SK-N-SH (cell line): ENCODE data around the gene KCNJ3. TPM values are rescaled to one million over a fixed set of nuclear protein-coding genes. Genes with fewer than 3 reads are reported as not detected.

Experiments used
- CTCF ChIA-PET: fragments of 300-600, 350-600 bp; formaldehyde crosslinking; extraction: SDS; loops from one replicate; lab custom pipeline; 2021; lab: Yijun Ruan, JAX
- POLR2A ChIA-PET: fragments of 350-600 bp; sonication (Branson Sonifier 250); formaldehyde crosslinking; extraction: SDS; loops from one replicate; lab custom pipeline; 2020; ENCODE audit warnings: antibody characterized with exemption, inconsistent platforms; lab: Yijun Ruan, JAX
- DNase-seq: peaks from one replicate; pipeline ENCODE4 v3.0.0; 2012
- H2AFZ ChIP-seq: fragments of 200-600 bp; sonication (generic); 2 replicates; pipeline ENCODE4 v1.8.1; 2016; ENCODE audit warnings: antibody characterized with exemption, mild to moderate bottlenecking, low read depth
- H3F3A ChIP-seq: fragments of 200-600 bp; sonication (generic); replicated peaks from 2 replicates; pipeline ENCODE3; 2016; ENCODE audit warnings: antibody characterized with exemption, mild to moderate bottlenecking; ENCODE audit not compliant: insufficient read depth
- H3K27ac ChIP-seq, 2 experiments: fragments of 200-500 bp in 1 of 2; fragments of 200-600 bp in 1 of 2; sonication (Bioruptor generic) in 1 of 2; sonication (generic), shearing (Covaris generic) in 1 of 2; 2 replicates each; pipeline versions ENCODE4 v1.5.1 to v1.6.1; 2014 to 2016; ENCODE audit warnings: low read depth in 2 of 2, inconsistent platforms in 1 of 2, low read length in 1 of 2, mild to moderate bottlenecking in 1 of 2, mixed read lengths in 1 of 2
- H3K27me3 ChIP-seq: fragments of 200-600 bp; sonication (generic), shearing (Covaris generic); 2 replicates; pipeline ENCODE4 v1.6.1; 2016; ENCODE audit warnings: mixed run types; ENCODE audit not compliant: insufficient read depth
- H3K36me3 ChIP-seq, 2 experiments: fragments of 200-500 bp in 1 of 2; fragments of 200-600 bp in 1 of 2; sonication (Bioruptor generic) in 1 of 2; sonication (generic) in 1 of 2; replicated peaks in 1 of 2; 2 replicates each; pipeline versions ENCODE3 to v1.5.1; 2014 to 2016; ENCODE audit warnings: low read length in 1 of 2, mild to moderate bottlenecking in 1 of 2; ENCODE audit not compliant: insufficient read depth in 2 of 2, control insufficient read depth in 1 of 2
- H3K4me1 ChIP-seq, 2 experiments: fragments of 200-500 bp in 1 of 2; fragments of 200-600 bp in 1 of 2; sonication (Bioruptor generic) in 1 of 2; sonication (generic), shearing (Covaris generic) in 1 of 2; 2 replicates each; pipeline versions ENCODE4 v1.5.1 to v1.6.1; 2014 to 2016; ENCODE audit warnings: low read depth in 1 of 2, low read length in 1 of 2, mixed run types in 1 of 2; ENCODE audit not compliant: insufficient read depth in 2 of 2, control insufficient read depth in 1 of 2
- H3K4me2 ChIP-seq: fragments of 200-600 bp; sonication (generic), shearing (Covaris generic); 2 replicates; pipeline ENCODE4 v1.6.1; 2017; ENCODE audit warnings: mixed run types
- H3K4me3 ChIP-seq, 2 experiments: fragments of 200-500 bp in 1 of 2; fragments of 200-600 bp in 1 of 2; sonication (Bioruptor generic) in 1 of 2; sonication (generic), shearing (Covaris generic) in 1 of 2; 2 replicates each; pipeline versions ENCODE4 v1.5.1 to v1.8.1; 2014 to 2016; ENCODE audit warnings: low read depth in 2 of 2, inconsistent platforms in 1 of 2, low read length in 1 of 2, mild to moderate bottlenecking in 1 of 2, mixed read lengths in 1 of 2, moderate library complexity in 1 of 2
- H3K79me2 ChIP-seq: fragments of 200-600 bp; sonication (generic); 2 replicates; pipeline ENCODE4 v1.8.1; 2017; ENCODE audit warnings: mild to moderate bottlenecking; ENCODE audit not compliant: insufficient read depth
- H3K9ac ChIP-seq: fragments of 200-600 bp; sonication (generic); 2 replicates; pipeline ENCODE4 v1.6.1; 2017; ENCODE audit warnings: mixed run types
- H3K9me2 ChIP-seq: fragments of 200-600 bp; sonication (generic); 2 replicates; pipeline ENCODE4 v1.6.1; 2017; ENCODE audit warnings: mixed run types
- H3K9me3 ChIP-seq: fragments of 200-600 bp; sonication (generic); 2 replicates; pipeline ENCODE4 v1.6.1; 2017; ENCODE audit warnings: mixed run types, mild to moderate bottlenecking, moderate library complexity
- H4K20me1 ChIP-seq: fragments of 200-600 bp; sonication (generic); 2 replicates; pipeline ENCODE4 v1.6.1; 2017; ENCODE audit warnings: mild to moderate bottlenecking, mixed run types; ENCODE audit not compliant: insufficient read depth
- CTCF ChIP-seq: fragments of 200-600 bp; sonication (generic); IDR thresholded peaks from 2 replicates; pipeline ENCODE4 v1.6.1; 2017; ENCODE audit warnings: antibody characterized with exemption, mild to moderate bottlenecking, moderate library complexity
- ELF1 ChIP-seq: IDR thresholded peaks from 2 replicates; pipeline ENCODE4 v1.4.0; 2012
- EP300 ChIP-seq, 2 experiments: IDR thresholded peaks; 2 replicates each; pipeline versions ENCODE4 v1.4.0 to v1.6.1; 2012; ENCODE audit warnings: borderline replicate concordance in 1 of 2, low read depth in 1 of 2, low read length in 1 of 2
- EZH2phosphoT487 ChIP-seq: fragments of 200-600 bp; sonication (generic); IDR thresholded peaks from 2 replicates; pipeline ENCODE4 v1.6.1; 2017; ENCODE audit warnings: low read depth, mixed run types, mild to moderate bottlenecking, antibody characterized with exemption, moderate library complexity, borderline replicate concordance
- FOXJ3 ChIP-seq: sonication (generic); formaldehyde crosslinking; IDR thresholded peaks from 2 replicates; pipeline ENCODE4 v1.5.1; 2020; ENCODE audit warnings: mild to moderate bottlenecking, missing genetic modification reagents
- FOXM1 ChIP-seq: IDR thresholded peaks from 2 replicates; pipeline ENCODE4 v1.4.0; 2012; ENCODE audit warnings: low read depth, mild to moderate bottlenecking
- IRF3 ChIP-seq: fragments of 150-350 bp; IDR thresholded peaks from 2 replicates; pipeline ENCODE4 v1.6.1; 2016; ENCODE audit warnings: mild to moderate bottlenecking, low read depth, low read length
- MAX ChIP-seq: IDR thresholded peaks from 2 replicates; pipeline ENCODE4 v1.4.0; 2012; ENCODE audit warnings: low read depth
- MEF2A ChIP-seq: IDR thresholded peaks from 2 replicates; pipeline ENCODE4 v1.4.0; 2012; ENCODE audit warnings: low read depth, borderline replicate concordance
- NRF1 ChIP-seq: IDR thresholded peaks from 2 replicates; pipeline ENCODE4 v1.6.1; 2012; ENCODE audit warnings: low read depth, mild to moderate bottlenecking, low read length
- PBX3 ChIP-seq: IDR thresholded peaks from 2 replicates; pipeline ENCODE4; 2012
- RAD21 ChIP-seq: IDR thresholded peaks from 2 replicates; pipeline ENCODE4 v1.6.1; 2012; ENCODE audit warnings: mild to moderate bottlenecking, low read length
- RCOR1 ChIP-seq: fragments of 150-350 bp; IDR thresholded peaks from 2 replicates; pipeline ENCODE4 v1.6.1; 2017; ENCODE audit warnings: antibody characterized with exemption, low read length
- RFX5 ChIP-seq: IDR thresholded peaks from 2 replicates; pipeline ENCODE4 v1.6.1; 2012; ENCODE audit warnings: mild to moderate bottlenecking, improper control_type of control experiment, low read length
- RXRA ChIP-seq: IDR thresholded peaks from 2 replicates; pipeline ENCODE4 v1.4.0; 2012; ENCODE audit warnings: low read depth, mild to moderate bottlenecking, borderline replicate concordance
- SMC3 ChIP-seq: IDR thresholded peaks from 2 replicates; pipeline ENCODE4 v1.6.1; 2012; ENCODE audit warnings: low read depth, low read length, improper control_type of control experiment
- TEAD4 ChIP-seq: IDR thresholded peaks from 2 replicates; pipeline ENCODE4 v1.4.0; 2012; ENCODE audit warnings: mild to moderate bottlenecking, borderline replicate concordance; ENCODE audit not compliant: insufficient read depth
- WGBS: methylation state at CpG from one replicate; pipeline ENCODE4 v1.1.6; 2017; ENCODE audit warnings: low lambda C conversion rate; 5-methylcytosine and 5-hydroxymethylcytosine counted together
- polyA plus RNA-seq, 3 experiments: library from polyadenylated mRNA; depleted of rRNA; stranded (reverse); fragments of >200 nt; gene quantifications; 2 replicates each; pipeline ENCODE4 v1.2.3, GENCODE V29; 2012

KCNJ3 gene
- polyA plus RNA-seq, 1 of the 3 experiments (the other 2 are of a cell fraction): not detected

GRCh38 chr2:154804451-154804850 is 106.0 kb downstream of the KCNJ3 start:
- TF ChIP-seq NRF1: no peak
- no peak for TF ChIP-seq EP300 (IDR thresholded peaks at IDR 0.05; ENCODE audit: borderline replicate concordance in 1 of 2, low read depth in 1 of 2, low read length in 1 of 2)
- no peak for TF ChIP-seq RFX5
- TF ChIP-seq RCOR1: no peak
- TF ChIP-seq MAX: no peak
- TF ChIP-seq ELF1: no peak
- no peak for TF ChIP-seq CTCF
- TF ChIP-seq FOXM1: no peak
- TF ChIP-seq RXRA: no peak
- TF ChIP-seq RAD21: no peak
- no peak for TF ChIP-seq MEF2A
- no peak for TF ChIP-seq PBX3
- Histone ChIP-seq H3K9ac (no peak overlapping the region), H3K79me2 (no peaks in the 10 kb centered on the region), H3K9me3 (no peaks in the 10 kb centered on the region), H3K9me2 (no peaks in the 10 kb centered on the region), H3F3A (no peaks in the 10 kb centered on the region), H2AFZ (no peak overlapping the region), H3K27me3 (no peaks in the 10 kb centered on the region), H3K36me3 (no peaks in the 10 kb centered on the region), H3K4me3 (no peak overlapping the region), H3K4me2 (no peak overlapping the region), H4K20me1 (no peaks in the 10 kb centered on the region), H3K4me1 (no peaks in the 10 kb centered on the region), H3K27ac (no peak overlapping the region)
- ChIA-PET CTCF (interaction anchor here (1.2 kb wide), 1 partner anchor 34 kb away, joined by 3 read pairs; no protein-coding TSS in a partner anchor), POLR2A (no interaction called here)
- DNase-seq: no peak

- H2AFZ ChIP-seq: no peak overlapping the region
- no peaks in the 10 kb centered on the region for H3K79me2 ChIP-seq
- no peaks in the 10 kb centered on the region for H4K20me1 ChIP-seq
- H3K9me3 ChIP-seq: no peaks in the 10 kb centered on the region
- no peaks in the 10 kb centered on the region for H3F3A ChIP-seq
- WGBS: 24% methylated on average over 1 of the region's 1 CpG
- TF ChIP-seq MEF2A: no peak
- TF ChIP-seq NRF1: no peak
- no peak for TF ChIP-seq RCOR1
- TF ChIP-seq EZH2phosphoT487: no peak
- TF ChIP-seq RXRA: no peak
- TF ChIP-seq TEAD4: no peak
- TF ChIP-seq PBX3: no peak
- TF ChIP-seq SMC3: no peak
- TF ChIP-seq IRF3: no peak
- no peak for TF ChIP-seq FOXM1
- TF ChIP-seq MAX: no peak
- no peak for TF ChIP-seq FOXJ3 (CRISPR knock-in tag)
- TF ChIP-seq, all 33 proteins: peak for 0
- ChIA-PET CTCF (no interaction called here), POLR2A (no interaction called here)
- Histone ChIP-seq H3K27me3 (no peaks in the 10 kb centered on the region), H3K9me2 (no peaks in the 10 kb centered on the region), H3K4me2 (no peak overlapping the region), H3K9ac (no peak overlapping the region), H3K27ac (no peak overlapping the region), H3K4me1 (no peaks in the 10 kb centered on the region; a peak in 1 of 4 replicates), H3K4me3 (no peak overlapping the region), H3K36me3 (no peaks in the 10 kb centered on the region)
- DNase-seq: no peak
Measured at GRCh38 chr2:154813636-154814035, 115.1 kb downstream of the KCNJ3 start.
